MM.1S (cell line): Measurements from ENCODE around the gene MRNIP.

ENCODE experiments used
- DNase-seq: peaks from one replicate; pipeline ENCODE4 v3.0.0-alpha.2; 2015
- H2AFZ ChIP-seq: fragments of 300-600 bp; sonication (generic); 2 replicates; pipeline ENCODE4 v1.6.0; 2016; ENCODE audit warnings: antibody characterized with exemption, low read length
- H3F3A ChIP-seq: fragments of 300-600 bp; sonication (generic); 2 replicates; pipeline ENCODE4 v1.6.1; 2016; ENCODE audit warnings: mild to moderate bottlenecking, antibody characterized with exemption, low read length, moderate library complexity, mixed read lengths; ENCODE audit not compliant: insufficient read depth
- H3K27ac ChIP-seq: fragments of 300-600 bp; sonication (generic); 2 replicates; pipeline ENCODE4 v1.5.1; 2016; ENCODE audit warnings: mild to moderate bottlenecking, low read length
- H3K27me3 ChIP-seq: fragments of 300-600 bp; sonication (generic); replicated peaks from 2 replicates; pipeline ENCODE4 v1.6.0; 2016; ENCODE audit warnings: low read length; ENCODE audit not compliant: insufficient read depth
- H3K36me3 ChIP-seq: fragments of 300-600 bp; sonication (generic); replicated peaks from 2 replicates; pipeline ENCODE4 v1.6.1; 2016; ENCODE audit warnings: mild to moderate bottlenecking, low read length, mixed read lengths; ENCODE audit not compliant: insufficient read depth
- H3K4me1 ChIP-seq: fragments of 300-600 bp; sonication (generic); 2 replicates; pipeline ENCODE4 v1.6.1; 2016; ENCODE audit warnings: low read length, mixed read lengths
- H3K4me2 ChIP-seq: fragments of 300-600 bp; sonication (generic); 2 replicates; pipeline ENCODE4 v1.6.0; 2016; ENCODE audit warnings: low read depth, low read length
- H3K4me3 ChIP-seq: fragments of 300-600 bp; sonication (generic); 2 replicates; pipeline ENCODE4 v1.5.1; 2016; ENCODE audit warnings: low read length, mixed read lengths
- H3K79me2 ChIP-seq: fragments of 300-600 bp; sonication (generic); 2 replicates; pipeline ENCODE4 v1.6.1; 2016; ENCODE audit warnings: mixed run types, low read length, mixed read lengths
- H3K9ac ChIP-seq: fragments of 300-600 bp; sonication (generic); 2 replicates; pipeline ENCODE4 v1.6.1; 2016; ENCODE audit warnings: low read length, mixed read lengths
- H3K9me2 ChIP-seq: fragments of 300-600 bp; sonication (generic); replicated peaks from 2 replicates; pipeline ENCODE4 v1.6.1; 2016; ENCODE audit warnings: mild to moderate bottlenecking, low read length, mixed read lengths; ENCODE audit not compliant: insufficient read depth
- H3K9me3 ChIP-seq: fragments of 300-600 bp; sonication (generic); replicated peaks from 2 replicates; pipeline ENCODE4 v1.6.1; 2016; ENCODE audit warnings: mild to moderate bottlenecking, low read length, mixed read lengths; ENCODE audit not compliant: insufficient read depth
- H4K20me1 ChIP-seq: fragments of 300-600 bp; sonication (generic); 2 replicates; pipeline ENCODE4 v1.6.1; 2016; ENCODE audit warnings: mild to moderate bottlenecking, low read length, moderate library complexity, mixed read lengths; ENCODE audit not compliant: insufficient read depth
- CTCF ChIP-seq: fragments of 300-600 bp; sonication (generic); IDR thresholded peaks from 2 replicates; pipeline ENCODE4 v1.5.1; 2016; ENCODE audit warnings: antibody characterized with exemption, low read length, mixed read lengths
- EZH2 ChIP-seq: fragments of 300-600 bp; sonication (generic); optimal IDR thresholded peaks from 2 replicates; pipeline ENCODE3; 2017; ENCODE audit warnings: low read depth, mild to moderate bottlenecking, antibody characterized with exemption, low read length, mixed read lengths
- EZH2phosphoT487 ChIP-seq: fragments of 300-600 bp; sonication (generic); IDR thresholded peaks from 2 replicates; pipeline ENCODE4 v1.6.1; 2018; ENCODE audit warnings: antibody characterized with exemption, low read length

Gene MRNIP

GRCh38 chr5:179816796-179817469 lies 41.7 kb downstream of the MRNIP start:
- H3K4me1 ChIP-seq = peaks cover 21% of the 10 kb centered on the region
- H3K27me3 ChIP-seq = no peaks in the 10 kb centered on the region
- no peak overlapping the region for H2AFZ ChIP-seq
- H3K9me2 ChIP-seq = no peaks in the 10 kb centered on the region
- H3K36me3 ChIP-seq = no peaks in the 10 kb centered on the region
- peaks cover 2% of the 10 kb centered on the region for H4K20me1 ChIP-seq
- no peak for TF ChIP-seq EZH2
- no peak for TF ChIP-seq CTCF
- TF ChIP-seq EZH2phosphoT487 = no peak
- no peaks in the 10 kb centered on the region for H3K9me3 ChIP-seq
- no peak overlapping the region for H3K9ac ChIP-seq
- no peak overlapping the region for H3K4me3 ChIP-seq
- H3K27ac ChIP-seq = no peak overlapping the region
- DNase-seq = no peak
- H3K4me2 ChIP-seq = no peak overlapping the region
- H3K79me2 ChIP-seq = peaks cover 27% of the 10 kb centered on the region
- peaks cover 21% of the 10 kb centered on the region; the same call in 1 of the 2 replicates for H3F3A ChIP-seq

DNA sequence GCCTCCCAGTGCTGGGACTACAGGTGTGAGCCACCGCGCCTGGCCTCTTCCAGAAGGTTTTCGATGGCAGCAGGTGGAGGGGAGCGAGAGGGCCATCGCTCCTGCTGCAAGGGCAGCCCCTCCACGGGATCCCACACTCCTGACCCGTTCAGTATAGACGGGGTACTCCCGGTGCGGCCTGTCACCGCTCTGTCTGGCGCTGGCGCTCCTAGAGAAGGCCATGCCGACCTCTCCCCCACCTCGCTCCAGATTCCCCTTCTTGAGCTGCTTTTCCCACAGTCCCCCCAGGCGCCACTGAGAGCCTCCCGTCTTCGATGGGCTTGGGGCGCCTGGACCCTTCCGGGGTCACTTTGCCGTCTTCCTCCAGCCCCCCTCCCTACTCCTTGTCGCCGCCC lies 42.2 kb downstream of the MRNIP start:
- no peaks in the 10 kb centered on the region for H4K20me1 ChIP-seq
- no peak overlapping the region for H3K4me3 ChIP-seq
- no peak overlapping the region for H3K9ac ChIP-seq
- H3K79me2 ChIP-seq = peaks cover 22% of the 10 kb centered on the region
- no peaks in the 10 kb centered on the region for H3K9me2 ChIP-seq
- TF ChIP-seq EZH2 = no peak
- H2AFZ ChIP-seq = no peak overlapping the region
- H3F3A ChIP-seq = peaks cover 17% of the 10 kb centered on the region; the same call in 1 of the 2 replicates
- H3K27ac ChIP-seq = no peak overlapping the region
- DNase-seq = no peak
- H3K36me3 ChIP-seq = no peaks in the 10 kb centered on the region
- no peaks in the 10 kb centered on the region for H3K9me3 ChIP-seq
- no peaks in the 10 kb centered on the region for H3K27me3 ChIP-seq
- H3K4me2 ChIP-seq = no peak overlapping the region
- H3K4me1 ChIP-seq = peaks cover 20% of the 10 kb centered on the region

- H3K27me3 ChIP-seq = no peaks in the 10 kb centered on the region
- no peaks in the 10 kb centered on the region for H3K36me3 ChIP-seq
- DNase-seq = no peak
- no peak overlapping the region for H2AFZ ChIP-seq
- no peaks in the 10 kb centered on the region for H3K9me3 ChIP-seq
- no peak overlapping the region for H3K4me2 ChIP-seq
- TF ChIP-seq EZH2 = no peak
- TF ChIP-seq CTCF = no peak
- no peak for TF ChIP-seq EZH2phosphoT487
- no peaks in the 10 kb centered on the region for H4K20me1 ChIP-seq
- no peak overlapping the region for H3K4me3 ChIP-seq
- H3K9me2 ChIP-seq = no peaks in the 10 kb centered on the region
- no peak overlapping the region for H3K9ac ChIP-seq
- peaks cover 20% of the 10 kb centered on the region for H3K4me1 ChIP-seq
- H3F3A ChIP-seq = peaks cover 11% of the 10 kb centered on the region; the same call in 1 of the 2 replicates
- H3K27ac ChIP-seq = no peak overlapping the region
- H3K79me2 ChIP-seq = peaks cover 15% of the 10 kb centered on the region
Measured at GRCh38 chr5:179815491-179816249, 42.9 kb downstream of the MRNIP start.
